ENCODE data around the gene CLEC9A. TPM values are rescaled to one million over a fixed set of nuclear protein-coding genes. Genes with fewer than 3 reads are reported as not detected.

The CLEC9A gene
- total RNA-seq, 4 donors from 2014 or later: 0.48 TPM; not detected in 3

DNA sequence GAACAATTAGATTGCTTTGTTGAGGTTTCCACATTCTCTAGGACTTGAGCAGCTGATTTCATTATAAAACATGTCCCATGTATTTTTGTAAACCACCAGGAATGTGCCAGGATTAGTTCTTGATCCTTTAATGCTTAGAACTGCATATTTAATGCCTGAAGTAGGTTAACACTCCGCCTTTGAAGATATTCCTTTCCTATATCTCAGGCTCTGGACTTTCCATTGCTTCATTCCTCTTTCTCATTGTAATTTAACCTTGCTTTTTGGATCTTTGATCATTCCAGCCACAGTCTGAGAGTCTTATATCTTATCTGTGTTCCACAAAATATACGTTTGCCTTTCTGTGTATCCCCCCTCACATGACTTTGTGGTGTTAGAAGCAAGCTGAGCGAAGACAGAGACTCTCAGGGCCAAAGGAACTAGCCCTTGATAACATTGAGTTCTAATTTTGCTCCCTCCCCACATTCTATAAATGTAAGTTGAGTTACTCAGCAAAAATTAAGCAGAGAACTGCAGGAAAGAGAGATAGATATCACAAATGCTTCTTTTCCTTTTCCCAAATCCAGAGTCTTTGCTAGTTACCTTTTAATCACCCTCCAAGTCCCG is 29.2 kb upstream of the CLEC9A start:
- Histone ChIP-seq H3K9me3 (no peaks in the 10 kb centered on the region), H3K27me3 (no peaks in the 10 kb centered on the region), H3K4me3 (no peak overlapping the region), H3K4me1 (no peaks in the 10 kb centered on the region), H3K36me3 (no peaks in the 10 kb centered on the region), H3K27ac (no peak overlapping the region)
- DNase-seq: no peak
- in situ Hi-C loops (cut with MboI; ENCODE audit: low pct_ligation_motif_present in 1 of 4, low pct_unique_long_range_greater_than_20kb in 1 of 4, low sequenced_read_pairs in 3 of 4) (no loop called here), intact Hi-C loops (cut with DNase I; ENCODE audit: low total_unique reads) (no loop called here)
- no peak for TF ChIP-seq EP300 (IDR thresholded peaks at IDR 0.05; ENCODE audit: low read depth)
- TF ChIP-seq POLR2A (IDR thresholded peaks at IDR 0.05): no peak
- TF ChIP-seq, protein P1, sequence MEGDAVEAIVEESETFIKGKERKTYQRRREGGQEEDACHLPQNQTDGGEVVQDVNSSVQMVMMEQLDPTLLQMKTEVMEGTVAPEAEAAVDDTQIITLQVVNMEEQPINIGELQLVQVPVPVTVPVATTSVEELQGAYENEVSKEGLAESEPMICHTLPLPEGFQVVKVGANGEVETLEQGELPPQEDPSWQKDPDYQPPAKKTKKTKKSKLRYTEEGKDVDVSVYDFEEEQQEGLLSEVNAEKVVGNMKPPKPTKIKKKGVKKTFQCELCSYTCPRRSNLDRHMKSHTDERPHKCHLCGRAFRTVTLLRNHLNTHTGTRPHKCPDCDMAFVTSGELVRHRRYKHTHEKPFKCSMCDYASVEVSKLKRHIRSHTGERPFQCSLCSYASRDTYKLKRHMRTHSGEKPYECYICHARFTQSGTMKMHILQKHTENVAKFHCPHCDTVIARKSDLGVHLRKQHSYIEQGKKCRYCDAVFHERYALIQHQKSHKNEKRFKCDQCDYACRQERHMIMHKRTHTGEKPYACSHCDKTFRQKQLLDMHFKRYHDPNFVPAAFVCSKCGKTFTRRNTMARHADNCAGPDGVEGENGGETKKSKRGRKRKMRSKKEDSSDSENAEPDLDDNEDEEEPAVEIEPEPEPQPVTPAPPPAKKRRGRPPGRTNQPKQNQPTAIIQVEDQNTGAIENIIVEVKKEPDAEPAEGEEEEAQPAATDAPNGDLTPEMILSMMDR (IDR thresholded peaks at IDR 0.05): no peak
- TF ChIP-seq POLR2AphosphoS5 (IDR thresholded peaks at IDR 0.05): no peak
- WGBS, 2 donors (ENCODE audit: low coverage in 1 of 2): 69 to 76% methylated on average over 4 of the region's 4 CpGs

DNA sequence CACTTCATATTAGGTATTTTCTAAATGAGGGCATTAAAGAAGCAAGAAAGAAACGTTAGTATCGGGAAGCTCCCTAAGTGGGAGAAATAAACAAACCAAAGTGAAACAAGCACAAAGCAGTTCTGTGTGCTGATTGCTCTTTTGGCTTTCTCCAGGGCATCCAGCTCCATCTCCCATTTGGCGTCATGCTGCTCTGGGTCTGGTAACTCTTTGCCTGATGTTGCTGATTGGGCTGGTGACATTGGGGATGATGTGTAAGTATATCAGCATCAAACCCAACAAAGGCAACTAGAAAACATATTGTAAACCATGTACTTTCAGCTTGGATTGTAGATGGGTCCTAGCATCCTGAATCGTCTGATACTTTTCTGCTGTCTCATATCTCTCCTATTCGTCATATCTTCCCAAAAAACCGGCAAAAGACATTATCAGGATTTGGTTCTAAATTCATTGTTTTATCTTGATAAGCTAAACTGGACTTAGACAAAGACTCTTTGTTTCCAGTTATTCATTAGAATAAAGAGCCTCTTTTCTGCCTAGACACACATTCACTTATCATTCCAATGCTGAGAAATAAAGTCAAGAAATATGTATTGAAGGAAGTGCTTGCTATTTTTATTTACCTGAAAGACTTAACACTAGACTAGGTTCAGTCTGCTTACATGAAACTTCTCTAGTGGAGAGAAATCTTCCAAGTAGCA is 17.7 kb upstream of the CLEC9A start:
- intact Hi-C loops (cut with DNase I; ENCODE audit: low total_unique reads): no loop called here

DNA sequence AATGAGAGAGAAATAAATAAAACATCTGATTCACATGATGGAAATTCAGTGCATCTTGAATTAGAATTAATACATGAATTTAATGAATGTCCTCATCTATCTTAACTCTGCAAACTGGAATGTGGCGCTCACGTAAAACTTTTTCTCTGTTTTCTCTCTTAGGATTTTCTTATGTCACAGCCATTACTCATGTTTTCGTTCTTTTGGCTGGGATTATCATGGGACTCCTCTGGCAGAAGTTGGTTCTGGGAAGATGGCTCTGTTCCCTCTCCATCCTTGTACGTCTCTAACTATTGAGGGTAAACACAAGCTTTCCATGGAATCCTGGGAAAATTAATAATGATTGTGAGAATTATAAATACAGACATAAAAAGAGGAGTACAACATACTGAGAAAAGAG is 15.0 kb upstream of the CLEC9A start:
- no peak overlapping the region for H3K4me3 ChIP-seq
- 77% methylated on average over 4 of the region's 4 CpGs for WGBS, 2 donors (ENCODE audit: low coverage in 1 of 2)
- in situ Hi-C loops (cut with MboI; ENCODE audit: low pct_ligation_motif_present in 1 of 4, low pct_unique_long_range_greater_than_20kb in 1 of 4, low sequenced_read_pairs in 3 of 4): no loop called here

More for the DNA sequence above, 17.7 kb upstream of the CLEC9A start:
- Histone ChIP-seq H3K4me3 (no peak overlapping the region), H3K4me1 (no peaks in the 10 kb centered on the region), H3K27ac (no peak overlapping the region), H3K9me3 (no peaks in the 10 kb centered on the region), H3K36me3 (no peaks in the 10 kb centered on the region), H3K27me3 (no peaks in the 10 kb centered on the region)
- in situ Hi-C loops (cut with MboI; ENCODE audit: low pct_ligation_motif_present in 1 of 4, low pct_unique_long_range_greater_than_20kb in 1 of 4, low sequenced_read_pairs in 3 of 4): no loop called here
- TF ChIP-seq POLR2AphosphoS5 (IDR thresholded peaks at IDR 0.05): no peak
- no peak for TF ChIP-seq EP300 (IDR thresholded peaks at IDR 0.05; ENCODE audit: low read depth)
- TF ChIP-seq POLR2A (IDR thresholded peaks at IDR 0.05): no peak
- TF ChIP-seq, protein P1 (IDR thresholded peaks at IDR 0.05): no peak
- 58 to 62% methylated on average over 6 of the region's 6 CpGs for WGBS, 2 donors (ENCODE audit: low coverage in 1 of 2)
- no peak for DNase-seq

DNA sequence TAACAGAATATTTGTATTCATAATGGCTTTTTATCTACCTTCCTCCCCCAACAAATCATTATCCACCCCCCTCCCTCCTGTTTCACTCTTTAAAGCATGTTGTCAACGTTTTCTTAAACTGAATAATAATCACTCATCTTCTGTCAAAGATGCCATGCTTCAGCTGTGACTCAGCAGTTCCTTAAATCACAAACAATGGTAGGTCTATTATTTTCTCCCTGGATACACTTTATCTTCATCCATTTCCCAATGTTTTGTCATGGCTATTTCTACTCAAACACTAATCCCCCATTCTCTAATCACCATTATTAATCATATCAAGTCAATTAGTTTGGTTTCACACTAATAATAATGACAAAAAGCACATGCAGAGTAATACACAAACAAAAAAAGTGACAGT is 13.6 kb upstream of the CLEC9A start:
- H3K27ac ChIP-seq: no peak overlapping the region
- no peak for TF ChIP-seq POLR2A (IDR thresholded peaks at IDR 0.05)
- no peak for TF ChIP-seq EP300 (IDR thresholded peaks at IDR 0.05; ENCODE audit: low read depth)
- TF ChIP-seq, protein P1 (IDR thresholded peaks at IDR 0.05): no peak
- TF ChIP-seq POLR2AphosphoS5 (IDR thresholded peaks at IDR 0.05): no peak
- DNase-seq: no peak
- in situ Hi-C loops (cut with MboI; ENCODE audit: low pct_ligation_motif_present in 1 of 4, low pct_unique_long_range_greater_than_20kb in 1 of 4, low sequenced_read_pairs in 3 of 4) (no loop called here), intact Hi-C loops (cut with DNase I; ENCODE audit: low total_unique reads) (no loop called here)
- no peak overlapping the region for H3K4me3 ChIP-seq
- H3K9me3 ChIP-seq: no peaks in the 10 kb centered on the region
- peaks cover 0 to 5% (median 0%) of the 10 kb centered on the region in 4 donors for H3K4me1 ChIP-seq
- no peaks in the 10 kb centered on the region for H3K27me3 ChIP-seq
- WGBS, 2 donors (ENCODE audit: low coverage in 1 of 2): 6 to 13% methylated on average over 1 of the region's 1 CpG
- H3K36me3 ChIP-seq: no peaks in the 10 kb centered on the region

More for the DNA sequence above, 15.0 kb upstream of the CLEC9A start:
- no peaks in the 10 kb centered on the region for H3K36me3 ChIP-seq
- DNase-seq: no peak
- peaks cover 0 to 5% (median 0%) of the 10 kb centered on the region in 4 donors for H3K4me1 ChIP-seq
- H3K27ac ChIP-seq: no peak overlapping the region
- TF ChIP-seq, protein P1 (IDR thresholded peaks at IDR 0.05): no peak
- no peak for TF ChIP-seq POLR2A (IDR thresholded peaks at IDR 0.05)
- no peak for TF ChIP-seq EP300 (IDR thresholded peaks at IDR 0.05; ENCODE audit: low read depth)
- no peak for TF ChIP-seq POLR2AphosphoS5 (IDR thresholded peaks at IDR 0.05)
- no peaks in the 10 kb centered on the region for H3K27me3 ChIP-seq
- H3K9me3 ChIP-seq: no peaks in the 10 kb centered on the region
- intact Hi-C loops (cut with DNase I; ENCODE audit: low total_unique reads): no loop called here

All from transverse colon (tissue), 4 donors.